CD4-positive, alpha-beta T cell treated with Interleukin-21 for 1 hour (primary cell): ENCODE measurements around the gene CLPX.
"Not testable (repeated sequence)": the region's sequence is repeated elsewhere in the genome, so short reads cannot be mapped to it uniquely, and the experiment has no call there.

Experiments used
- DNase-seq: peaks from one replicate; pipeline ENCODE4 v3.0.0-alpha.2; 2020

CLPX gene

DNA sequence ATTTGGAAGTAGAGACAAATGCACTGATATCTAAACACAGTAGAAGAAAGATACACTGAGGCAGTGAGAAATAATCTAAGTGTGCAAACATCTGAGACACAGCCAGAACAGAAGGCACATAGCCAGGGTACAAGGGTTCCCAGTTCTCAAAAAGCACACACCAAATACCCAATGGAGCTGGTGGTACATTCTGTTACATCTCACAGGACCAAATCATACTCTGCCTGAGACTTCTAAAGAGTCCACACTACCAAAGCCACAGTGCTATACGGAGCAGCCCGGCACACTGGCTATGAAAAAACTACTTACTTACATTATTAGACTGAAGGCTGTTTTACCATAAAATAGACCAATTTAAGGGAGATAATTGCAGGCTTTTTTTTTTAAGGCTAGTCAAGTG, 19.3 kb downstream of the CLPX start:
- DNase-seq: no peak

DNA sequence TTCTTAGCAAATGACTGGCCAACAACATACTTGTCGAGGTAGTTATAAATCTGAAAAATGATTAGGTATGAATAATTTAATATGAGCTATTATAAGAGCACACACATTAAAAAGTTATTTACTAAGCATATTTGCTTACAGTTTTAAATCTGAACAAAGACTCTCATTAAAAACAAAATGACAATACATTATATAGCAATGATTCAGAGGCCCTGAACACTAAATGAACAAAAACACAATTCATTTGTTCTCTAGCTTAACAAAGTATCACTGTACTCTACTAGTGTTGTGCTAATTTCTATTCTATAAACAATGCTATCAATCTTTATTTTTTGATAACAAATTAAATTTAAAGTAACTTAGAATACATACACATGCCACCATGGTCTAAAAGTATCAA, 21.0 kb downstream of the CLPX start:
- DNase-seq: no peak

DNA sequence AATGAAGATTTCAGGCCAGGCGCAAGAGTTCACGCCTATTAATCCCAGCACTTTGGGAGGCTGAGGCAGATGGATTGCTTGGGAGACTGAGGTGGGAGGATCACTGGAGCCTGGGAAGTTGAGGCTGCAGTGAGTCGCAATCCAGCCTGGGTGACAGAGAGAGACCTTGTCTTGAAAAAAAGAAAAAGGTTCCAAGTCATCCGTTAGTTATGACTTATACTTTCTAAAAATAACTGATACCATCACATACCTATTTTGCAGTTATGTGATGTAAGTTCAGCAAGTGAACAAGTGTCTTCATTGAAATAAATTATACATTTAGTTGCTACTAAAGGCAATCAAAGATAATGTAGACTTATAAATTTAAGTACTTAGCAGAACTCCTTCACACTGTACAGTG, 22.1 kb downstream of the CLPX start:
- DNase-seq: no peak

DNA sequence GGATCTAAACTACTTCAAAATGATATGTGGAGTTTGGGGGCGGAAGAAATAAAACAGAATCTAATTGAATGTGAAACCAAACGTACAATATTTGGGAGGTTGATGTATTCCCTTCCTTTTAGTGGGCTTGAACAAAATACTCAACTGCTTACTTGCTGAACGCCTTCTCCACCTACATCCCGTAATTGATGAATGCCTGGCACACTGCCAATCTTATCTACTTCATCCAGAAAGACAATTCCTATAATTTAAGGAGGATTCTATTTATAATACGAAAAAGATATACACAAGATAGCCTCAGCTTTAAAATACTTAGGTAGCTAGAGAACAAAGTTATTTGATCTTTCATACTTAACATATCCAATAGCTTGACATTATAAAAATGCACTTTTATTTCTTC, 28.4 kb downstream of the CLPX start:
- DNase-seq: no peak

DNA sequence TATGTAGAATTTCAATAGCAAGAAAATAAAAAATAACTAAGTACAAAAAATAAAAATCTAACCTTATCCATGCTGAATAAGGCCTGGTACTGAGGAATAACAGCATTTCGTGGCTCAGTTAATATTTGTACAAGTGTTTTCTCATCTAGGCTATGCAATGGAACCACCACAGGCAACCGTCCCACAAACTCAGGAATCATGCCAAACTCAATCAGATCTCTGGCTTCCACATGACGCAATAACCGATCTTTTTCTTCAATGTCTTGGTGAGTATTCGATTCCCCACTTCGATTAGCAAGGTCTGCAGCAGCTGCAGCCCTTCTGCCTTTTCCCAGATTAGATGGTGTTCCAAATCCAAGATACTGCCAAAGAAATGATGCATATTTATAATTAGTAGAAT, 30.4 kb downstream of the CLPX start:
- no peak for DNase-seq

DNA sequence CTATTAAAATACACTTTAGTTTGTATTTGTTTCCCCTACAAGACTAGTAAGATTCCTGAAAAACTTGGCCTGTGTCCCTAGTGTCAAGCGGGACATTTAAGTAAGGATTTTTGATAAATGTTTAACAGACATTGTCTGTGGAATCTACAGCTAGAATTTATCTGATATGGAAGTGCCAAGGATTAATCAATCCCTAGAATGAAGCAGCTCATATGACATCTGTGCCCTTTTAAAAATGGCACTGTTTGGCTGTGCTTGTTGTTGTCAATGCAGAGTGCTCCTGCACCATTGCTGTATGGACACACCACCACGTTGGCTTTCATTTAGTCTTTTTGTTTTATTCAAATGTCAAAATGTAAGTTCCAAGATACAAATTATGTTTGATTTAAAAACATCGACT, 37.2 kb downstream of the CLPX start:
- no peak for DNase-seq

DNA sequence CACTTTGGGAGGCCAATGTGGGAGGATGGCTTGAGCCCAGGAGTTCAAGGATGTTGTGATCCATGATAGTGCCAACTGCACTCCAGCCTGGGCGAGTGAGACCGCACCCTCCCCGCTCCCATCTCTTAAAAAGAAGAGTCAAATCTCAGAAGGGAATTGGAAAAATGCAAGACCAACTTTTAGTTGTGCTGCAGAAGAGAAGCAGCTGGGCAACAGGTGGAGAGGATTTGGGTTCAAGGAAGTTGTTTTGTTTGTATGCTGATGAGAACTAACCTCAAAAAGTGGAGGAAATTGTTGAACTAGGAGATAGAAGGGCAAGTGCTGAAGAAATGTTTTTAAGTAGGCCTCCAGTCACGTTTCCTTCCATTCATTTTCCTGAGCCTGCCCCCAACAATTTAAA, 38.7 kb downstream of the CLPX start:
- DNase-seq: no peak

DNA sequence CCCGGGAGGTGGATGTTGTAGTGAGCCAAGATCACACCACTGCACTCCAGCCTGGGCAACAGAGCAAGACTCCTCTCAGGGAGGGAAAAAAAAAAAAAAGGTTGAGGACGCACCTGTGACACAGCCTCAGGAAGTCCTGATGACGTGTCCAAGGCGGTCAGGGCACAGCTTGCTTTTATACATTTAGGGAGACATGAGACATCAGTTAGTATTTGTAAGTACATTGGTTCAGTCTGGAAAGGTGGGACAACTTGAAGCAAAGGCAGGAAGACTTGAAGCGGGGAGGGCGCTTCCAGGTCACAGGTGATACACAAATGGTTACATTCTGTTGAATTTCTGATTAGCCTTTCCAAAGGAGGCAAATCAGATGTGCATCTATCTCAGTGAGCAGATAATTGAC, 46.5 kb downstream of the CLPX start:
- DNase-seq: not testable (repeated sequence)

DNA sequence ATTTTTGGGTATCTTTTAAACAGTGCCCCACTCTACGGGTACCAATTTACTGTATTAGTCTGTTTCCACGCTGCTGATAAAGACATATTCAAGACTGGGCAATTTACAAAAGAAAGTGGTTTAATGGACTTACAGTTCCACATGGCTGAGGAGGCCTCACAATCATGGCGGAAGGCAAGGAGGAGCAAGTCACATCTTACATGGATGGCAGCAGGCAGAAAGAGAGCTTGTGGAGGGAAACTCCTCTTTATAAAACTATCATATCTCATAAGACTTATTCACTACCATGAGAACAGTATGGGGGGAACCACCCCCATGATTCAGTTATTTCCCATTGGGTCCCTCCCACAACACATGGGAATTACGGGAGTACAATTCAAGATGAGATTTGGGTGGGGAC, 47.2 kb downstream of the CLPX start:
- not testable (repeated sequence) for DNase-seq

DNA sequence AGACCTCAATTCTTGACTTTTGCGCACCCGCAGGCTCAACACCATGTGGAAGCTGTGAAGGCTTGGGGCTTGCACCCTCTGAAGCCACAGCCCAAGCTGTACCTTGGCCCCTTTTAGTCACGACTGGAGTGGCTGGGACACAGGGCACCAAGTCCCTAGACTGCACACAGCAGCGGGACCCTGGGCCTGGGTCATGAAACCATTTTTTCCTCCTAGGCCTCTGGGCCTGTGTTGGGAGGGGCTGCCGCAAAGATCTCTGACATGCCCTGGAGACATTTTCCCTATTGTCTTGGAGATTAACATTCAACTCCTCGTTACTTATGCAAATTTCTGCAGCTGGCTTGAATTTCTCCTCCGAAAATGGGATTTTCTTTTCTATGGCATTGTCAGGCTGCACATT, 48.1 kb downstream of the CLPX start:
- DNase-seq: not testable (repeated sequence)

DNA sequence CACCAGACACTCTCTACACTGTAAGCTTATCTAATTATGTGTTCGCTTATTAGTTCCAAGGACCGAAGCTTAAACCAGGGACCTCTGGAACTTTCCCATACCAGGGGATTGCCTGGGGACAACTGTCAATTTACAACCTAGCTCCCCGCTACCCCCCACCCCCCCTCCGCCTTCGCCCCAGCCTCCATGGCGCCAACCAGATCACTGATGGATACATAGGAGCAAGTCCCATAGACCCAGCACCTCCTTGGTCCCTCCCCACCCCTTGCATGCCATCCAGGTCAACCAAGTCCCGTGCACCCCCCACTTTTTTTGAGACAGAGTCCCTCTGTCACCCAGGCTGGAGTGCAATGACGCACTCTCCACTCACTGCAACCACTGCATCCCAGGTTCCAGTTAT, 50.6 kb downstream of the CLPX start:
- DNase-seq: no peak

DNA sequence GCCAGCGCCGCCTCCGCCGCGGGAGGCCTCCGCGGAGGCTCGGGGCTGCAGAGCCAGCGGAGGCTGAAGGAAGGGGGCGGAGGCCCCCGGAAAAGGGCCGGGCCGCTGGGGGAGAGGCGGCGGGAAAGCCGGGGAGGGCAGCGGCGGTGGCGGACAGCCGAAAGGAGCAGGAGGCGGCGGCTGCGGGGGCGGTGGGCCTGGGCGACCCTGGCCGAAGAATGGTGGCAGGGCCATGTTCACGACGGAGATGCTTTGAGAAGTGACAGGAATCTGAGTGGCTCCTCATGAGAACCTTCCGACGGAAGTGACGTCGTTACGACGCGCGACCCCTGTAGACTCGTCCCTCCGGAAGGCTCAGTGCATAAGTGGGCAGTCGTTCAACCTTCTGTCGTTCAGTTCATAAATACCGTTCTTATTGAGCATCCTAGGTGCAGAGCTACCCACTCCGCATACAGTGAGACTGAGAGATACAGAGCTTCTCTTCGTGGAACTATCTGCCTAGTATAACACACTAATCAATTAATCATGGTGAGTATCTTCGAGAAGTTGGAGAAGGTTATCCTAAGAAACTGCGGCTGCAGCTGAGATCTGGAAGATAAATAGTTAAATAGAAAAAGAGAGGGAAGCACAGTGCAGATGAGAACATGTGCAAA, 51.5 kb downstream of the CLPX start, which contains the start of gene PDCD7:
Gene PDCD7, minus strand, starts transcription at position 261 of the 653 bp plus-strand sequence. Its CDS starts 27 bp downstream, at position 234.
- DNase-seq: peak; percentile 89

DNA sequence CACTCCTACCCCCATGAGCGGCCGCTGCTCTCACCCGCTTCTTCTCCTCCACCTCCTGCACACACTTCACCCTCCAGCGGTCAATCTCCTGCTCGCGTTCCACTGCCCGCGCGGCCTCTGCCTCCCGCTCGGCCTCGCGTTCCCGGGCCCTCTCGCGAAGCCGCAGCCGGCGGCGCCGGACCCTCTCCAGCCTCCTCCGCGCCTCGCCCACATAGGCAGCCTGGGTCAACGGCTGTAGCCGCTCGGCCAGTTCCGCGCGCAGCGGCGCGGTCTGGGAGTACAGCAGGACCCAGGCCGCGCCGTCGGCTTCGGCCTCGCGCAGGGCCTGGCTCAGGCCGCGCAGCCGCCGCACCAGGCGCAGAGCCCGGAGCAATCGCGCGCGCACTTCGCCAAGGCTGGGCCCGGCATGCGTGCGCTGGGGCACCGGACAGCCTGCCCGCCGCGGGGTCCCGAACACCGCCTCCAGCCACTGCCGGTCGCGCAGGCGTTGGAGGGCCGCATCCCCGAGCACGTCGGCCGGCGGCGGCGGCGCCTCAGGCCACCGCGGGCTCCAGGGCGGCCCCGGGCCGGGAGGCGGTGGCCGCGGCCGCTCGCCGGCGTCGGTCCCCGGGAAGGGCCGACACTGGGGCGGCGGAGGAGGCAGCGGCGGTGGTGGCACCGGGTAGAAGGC, 52.1 kb downstream of the CLPX start:
- peak; percentile 11 for DNase-seq

DNA sequence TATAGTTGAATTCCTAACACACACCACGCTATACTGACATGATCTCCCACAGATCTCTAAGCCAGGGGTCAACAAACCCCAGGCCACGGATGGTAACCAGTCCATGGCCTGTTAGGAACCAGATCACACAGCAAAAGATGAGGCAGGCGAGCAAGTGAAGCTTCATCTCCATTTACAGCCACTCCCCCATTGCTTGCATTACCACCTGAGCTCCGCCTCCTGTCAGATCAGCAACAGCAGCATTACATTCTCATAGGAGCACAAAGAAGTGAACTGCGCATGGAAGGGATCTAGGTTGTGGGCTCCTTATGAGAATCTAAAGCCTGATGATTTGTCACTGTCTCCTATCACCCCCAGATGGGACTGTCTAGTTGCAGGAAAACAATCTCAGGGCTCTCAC, 54.2 kb downstream of the CLPX start:
- DNase-seq: no peak

DNA sequence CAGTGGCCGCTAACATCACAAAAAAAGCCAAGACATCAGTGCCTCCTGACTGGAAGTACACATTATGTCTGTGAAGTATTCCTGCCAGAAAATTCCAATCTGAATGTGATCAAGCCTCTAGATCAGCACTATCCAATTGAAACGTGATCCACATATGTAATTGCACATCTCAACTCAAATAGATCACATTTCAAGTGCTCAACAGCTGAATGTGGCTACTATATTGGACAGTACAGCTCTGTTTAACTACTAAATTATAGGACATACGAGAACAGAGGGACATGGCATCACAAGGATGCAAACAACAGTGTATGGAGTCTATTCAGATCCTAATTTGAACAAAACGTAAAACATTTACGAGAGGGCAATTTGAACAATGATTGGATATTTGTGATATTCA, 69.6 kb downstream of the CLPX start:
- no peak for DNase-seq

DNA sequence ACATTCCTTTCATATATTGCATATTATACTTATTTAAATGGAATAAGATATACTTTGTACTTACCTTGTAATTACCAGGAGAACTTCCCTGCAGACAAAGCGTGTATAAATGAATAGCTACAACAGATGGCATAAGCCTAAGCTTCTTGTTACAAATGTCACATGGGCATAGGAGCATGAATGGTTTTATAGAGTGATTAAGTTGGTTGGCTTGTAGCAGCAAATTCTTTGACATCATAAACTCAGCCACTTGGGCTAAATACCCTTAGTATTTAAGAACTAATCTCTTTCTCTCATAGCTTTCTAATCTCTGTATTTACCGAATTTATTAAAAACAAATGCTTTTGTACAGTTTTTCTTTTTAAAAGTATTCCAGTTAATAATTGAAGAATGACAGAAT, 70.1 kb downstream of the CLPX start, which contains the start of gene UBAP1L:
Gene UBAP1L, minus strand, starts transcription at position 115 of the 400 bp plus-strand sequence. CDS start 8,985 bp downstream, outside the sequence.
- DNase-seq: no peak

DNA sequence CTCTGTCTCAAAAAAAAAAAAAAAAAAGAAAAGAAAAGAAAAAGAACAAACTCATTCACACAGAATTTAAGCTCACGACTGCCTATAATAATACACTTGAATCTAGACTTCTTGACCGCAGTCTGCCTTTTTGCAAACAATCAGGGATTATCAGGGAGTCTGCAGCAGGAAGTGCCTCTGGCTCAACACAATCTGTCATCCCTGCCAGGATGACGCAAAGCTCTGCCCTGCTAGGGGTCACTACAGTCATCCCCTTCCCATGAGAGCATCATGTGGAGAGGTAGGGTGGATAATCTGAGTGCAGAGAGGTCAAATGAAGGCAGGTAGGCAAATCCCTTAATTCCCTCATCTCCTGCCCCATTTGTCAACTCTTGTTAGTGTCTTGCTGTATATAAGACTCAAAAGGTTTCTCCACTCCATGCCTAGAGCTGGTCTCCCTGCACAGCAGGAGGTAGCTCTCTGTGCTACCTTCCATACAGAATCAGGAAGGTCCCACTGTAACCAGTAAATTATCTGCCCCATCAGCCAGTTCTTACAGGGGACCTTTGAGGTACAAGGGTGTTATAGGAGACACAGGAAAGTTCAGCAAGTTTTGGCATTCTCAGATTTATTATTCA, 74.4 kb downstream of the CLPX start:
- DNase-seq: no peak

DNA sequence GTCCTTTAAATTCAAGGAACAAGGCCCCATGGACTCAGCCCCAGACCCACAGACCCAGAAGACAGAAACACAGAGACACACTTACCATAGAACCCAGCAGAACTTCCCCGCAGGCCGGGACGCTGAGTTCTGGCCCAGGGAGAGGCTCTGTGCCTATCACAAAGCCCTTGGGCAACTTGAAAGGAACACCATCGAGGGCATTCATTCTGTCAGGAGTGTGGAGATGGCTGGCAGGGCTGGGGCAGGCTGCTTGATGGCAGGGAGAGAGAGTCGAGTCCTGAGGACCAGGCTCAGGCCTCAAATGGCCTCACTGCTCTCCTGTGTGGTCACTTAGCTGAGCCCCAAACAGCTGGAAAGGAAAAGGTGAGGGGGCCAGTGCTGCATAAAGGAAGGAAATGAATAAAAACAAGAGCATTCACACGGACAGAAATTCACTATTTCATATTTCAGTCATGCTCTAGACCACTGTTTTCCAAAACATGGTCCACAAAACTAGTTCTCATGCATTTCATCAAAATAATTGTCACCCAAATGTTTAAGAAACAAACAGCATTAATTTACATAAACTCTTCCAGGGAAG, 79.0 kb downstream of the CLPX start:
- DNase-seq: no peak

DNA sequence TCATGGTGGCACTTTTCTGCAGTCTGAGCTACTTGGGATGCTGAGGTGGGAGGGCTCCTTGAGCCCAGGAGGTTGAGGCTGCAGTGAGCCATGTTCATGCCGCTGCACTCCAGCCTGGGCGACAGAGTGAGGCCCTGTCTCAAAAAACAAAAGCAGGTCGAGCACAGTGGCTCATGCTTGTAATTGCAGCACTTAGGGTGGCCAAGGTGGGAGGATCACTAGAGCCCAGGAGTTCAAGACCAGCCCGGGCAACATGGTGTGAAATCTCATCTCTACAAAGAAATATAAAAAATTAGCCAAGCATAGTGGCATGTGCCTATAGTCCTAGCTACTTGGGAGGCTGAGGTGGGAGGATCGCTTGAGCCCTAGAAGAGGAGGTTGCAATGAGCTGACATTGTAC, 80.1 kb downstream of the CLPX start:
- no peak for DNase-seq

DNA sequence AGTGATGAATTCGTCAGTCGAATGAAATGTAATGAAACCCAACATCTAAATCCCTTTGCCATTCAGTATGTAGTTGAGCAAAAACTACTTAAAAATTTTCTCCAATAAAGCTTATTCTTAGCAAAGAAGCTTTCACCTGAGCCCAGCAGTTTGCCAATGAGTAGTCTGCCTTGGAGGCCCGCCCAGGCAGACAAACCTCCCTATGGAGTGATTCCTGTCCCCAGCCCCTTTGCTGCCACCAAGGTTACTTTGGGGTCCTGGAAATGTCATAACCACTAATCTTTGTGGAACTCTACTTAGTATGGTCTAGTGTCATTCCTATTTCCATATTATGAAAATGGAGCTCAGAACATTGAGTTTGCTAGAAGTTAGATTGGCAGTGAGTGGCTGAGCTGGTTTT, 82.2 kb downstream of the CLPX start:
- DNase-seq: no peak

DNA sequence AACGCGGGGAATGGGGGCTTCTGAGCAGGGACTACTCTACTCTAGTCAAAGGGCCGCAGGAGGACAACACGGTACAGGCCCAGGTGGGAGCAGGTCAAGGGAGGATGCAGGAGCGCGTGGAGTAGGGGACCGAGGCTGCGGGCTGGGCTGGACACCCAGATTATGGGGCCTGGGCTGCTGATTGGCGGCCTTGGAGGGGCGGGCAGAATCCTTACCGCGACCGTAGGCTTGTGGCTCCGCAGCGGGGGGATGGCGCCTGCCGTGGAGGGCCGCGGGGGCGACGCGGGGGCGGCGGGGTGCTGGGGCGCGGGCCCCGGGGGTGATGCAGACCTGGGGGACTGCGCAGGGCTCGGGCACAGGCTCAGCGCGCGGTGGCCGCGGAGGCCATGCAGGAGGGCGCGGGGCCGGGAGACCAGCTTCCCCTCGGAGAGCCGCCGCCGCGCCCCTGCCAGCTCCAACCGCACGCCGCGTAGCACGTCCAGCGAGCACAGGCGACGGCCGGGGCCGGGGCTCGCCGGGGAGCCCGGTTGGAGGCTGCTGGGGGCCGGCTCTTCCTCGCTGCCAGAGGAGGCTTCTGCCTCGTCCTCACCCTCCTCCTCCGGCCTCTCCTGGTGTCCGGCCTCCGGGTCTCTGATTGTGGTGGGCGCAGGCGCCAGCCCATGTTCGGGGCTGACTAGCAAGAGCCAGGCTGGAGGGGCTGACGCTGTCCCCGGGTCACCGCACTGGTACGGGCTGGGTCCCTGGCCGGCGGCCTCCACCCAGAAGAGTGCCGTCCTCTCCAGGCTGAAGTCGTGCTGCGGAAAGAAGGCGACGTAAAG, 83.0 kb downstream of the CLPX start:
- DNase-seq: no peak

DNA sequence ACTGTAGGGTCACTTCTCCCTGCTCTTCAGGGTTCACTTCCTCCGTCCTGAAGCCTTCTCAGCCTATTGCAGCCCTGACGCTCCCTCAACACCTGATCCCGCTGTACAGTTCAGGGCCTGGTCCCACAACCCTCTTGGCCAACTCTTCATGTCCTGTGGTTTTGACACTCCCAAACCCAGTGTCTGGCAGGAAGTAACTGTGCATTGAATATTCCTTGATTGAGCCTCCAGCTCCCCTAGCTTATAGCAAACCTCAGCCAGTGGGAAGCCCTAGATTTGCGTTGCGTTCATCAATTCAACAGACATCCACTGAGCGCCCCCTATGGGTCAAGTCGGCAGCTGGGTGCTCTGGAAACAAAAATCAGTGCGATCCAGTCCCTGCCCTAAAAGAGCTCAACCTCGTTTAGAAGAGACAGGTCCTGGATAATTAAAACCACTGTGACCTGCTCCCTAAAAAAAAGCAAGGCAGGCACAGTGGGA, 83.7 kb downstream of the CLPX start:
- DNase-seq: peak; percentile 55

DNA sequence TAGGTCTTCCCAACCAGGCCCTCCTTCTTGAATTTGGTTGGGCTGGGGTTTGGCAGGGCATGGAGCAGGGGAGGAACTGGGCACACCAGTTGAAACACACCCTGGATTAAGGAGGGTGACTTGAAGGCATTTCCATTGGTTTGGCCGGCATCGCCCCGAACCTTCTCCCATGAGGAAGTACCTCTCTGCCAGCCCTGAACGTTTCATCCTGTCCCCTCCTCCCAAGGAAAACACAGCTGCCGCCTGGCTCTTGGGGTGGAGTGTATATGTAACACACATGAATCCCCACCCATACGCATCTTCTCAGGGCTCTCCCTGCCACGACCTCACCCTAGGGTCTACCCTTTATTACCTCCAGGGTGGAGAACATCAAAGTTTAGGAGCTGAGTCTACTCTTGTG, 84.7 kb downstream of the CLPX start:
- DNase-seq: no peak
